ENCODE measurements around the gene MAP2K7.
A peak's percentile ranks its signal among the peaks of the same experiment; 100 is the strongest.

Gene MAP2K7

DNA sequence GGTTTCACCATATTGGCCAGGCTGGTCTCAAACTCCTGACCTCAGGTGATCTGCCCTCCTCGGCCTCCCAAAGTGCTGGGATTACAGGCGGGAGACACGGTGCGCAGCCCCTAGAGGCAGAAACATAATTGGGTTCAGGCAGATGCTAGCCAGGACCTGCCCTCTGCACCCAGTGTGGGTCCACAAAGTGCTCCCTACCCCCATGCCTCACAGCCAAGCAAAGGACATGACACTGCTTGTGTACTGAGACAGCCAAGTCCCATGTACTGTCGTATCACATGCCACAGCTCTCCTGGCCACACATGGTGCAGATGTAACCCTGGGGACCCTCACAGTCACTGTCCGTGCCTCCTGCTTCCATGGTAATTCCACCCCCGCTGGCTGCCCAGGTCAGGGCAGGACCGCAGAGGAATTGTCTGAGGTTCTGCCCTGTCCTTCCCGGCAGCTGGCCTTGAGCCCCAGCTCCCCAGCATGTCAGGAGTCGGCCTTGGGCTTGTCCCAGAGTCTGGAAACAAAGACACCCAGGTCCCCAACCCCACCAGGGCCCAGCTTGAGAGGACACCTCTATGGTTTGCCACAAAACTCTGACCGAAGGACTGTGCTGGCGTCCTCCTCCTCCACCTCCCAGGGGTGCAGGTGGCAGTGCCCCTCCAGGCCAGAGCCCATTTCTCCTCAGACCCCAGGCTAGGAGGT is 37.1 kb upstream of the MAP2K7 start:
- DNase-seq (ENCODE audit: low read depth in 2 of 2) = no peak

DNA sequence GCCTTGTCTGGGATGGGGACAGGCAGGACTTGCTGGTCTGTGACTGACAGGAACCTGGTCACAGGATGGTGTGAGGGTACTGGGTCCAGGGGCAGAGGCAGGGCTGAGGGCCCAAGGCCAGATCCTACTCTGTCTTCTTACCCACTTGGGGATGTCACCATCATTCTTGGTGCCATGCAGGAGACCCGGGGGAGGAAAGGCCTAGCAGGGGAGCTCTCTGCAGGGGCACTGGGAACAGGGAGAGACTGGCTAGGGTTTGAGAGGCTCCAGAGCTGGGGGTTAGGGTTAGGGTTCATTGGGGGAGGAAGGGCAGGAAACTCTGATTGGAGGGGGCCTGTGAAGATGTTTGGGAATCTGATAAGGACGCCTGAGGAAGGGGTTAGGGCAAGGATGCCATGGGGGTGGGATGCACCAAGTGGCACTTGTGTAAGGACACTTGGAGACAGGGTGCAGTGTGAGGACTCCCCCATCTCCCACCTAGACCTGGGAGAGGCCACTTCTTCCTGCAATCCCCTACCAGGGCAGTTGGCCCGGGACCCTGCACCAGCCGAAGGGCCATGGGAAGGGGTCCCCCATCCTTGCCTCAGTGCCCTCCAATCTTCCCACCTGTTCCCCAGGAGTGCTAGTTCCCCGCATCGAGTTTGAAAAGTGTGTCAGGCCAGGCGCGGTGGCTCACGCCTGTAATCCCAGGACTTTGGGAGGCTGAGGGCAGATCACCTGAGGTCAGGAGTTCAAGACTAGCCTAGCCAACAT is 36.4 kb upstream of the MAP2K7 start:
- no peak for DNase-seq (ENCODE audit: low read depth in 2 of 2)

DNA sequence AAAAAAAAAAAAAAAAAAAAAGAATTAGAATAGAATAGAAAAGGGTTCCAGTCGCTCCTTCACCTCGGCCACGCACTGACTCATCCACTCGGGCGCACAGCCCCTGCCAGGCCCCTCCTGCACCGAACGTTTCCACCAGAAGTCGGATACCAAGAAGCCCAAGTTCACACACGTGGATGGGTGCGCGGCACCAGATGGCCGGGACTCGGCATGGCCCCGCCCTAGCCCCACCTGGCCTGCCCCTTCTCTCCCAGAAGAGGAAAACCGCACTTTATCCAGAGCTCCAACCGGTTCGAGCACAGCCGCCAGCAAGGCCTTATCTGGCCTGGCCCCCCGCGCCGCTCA is 35.4 kb upstream of the MAP2K7 start:
- DNase-seq (ENCODE audit: low read depth in 2 of 2) = no peak

DNA sequence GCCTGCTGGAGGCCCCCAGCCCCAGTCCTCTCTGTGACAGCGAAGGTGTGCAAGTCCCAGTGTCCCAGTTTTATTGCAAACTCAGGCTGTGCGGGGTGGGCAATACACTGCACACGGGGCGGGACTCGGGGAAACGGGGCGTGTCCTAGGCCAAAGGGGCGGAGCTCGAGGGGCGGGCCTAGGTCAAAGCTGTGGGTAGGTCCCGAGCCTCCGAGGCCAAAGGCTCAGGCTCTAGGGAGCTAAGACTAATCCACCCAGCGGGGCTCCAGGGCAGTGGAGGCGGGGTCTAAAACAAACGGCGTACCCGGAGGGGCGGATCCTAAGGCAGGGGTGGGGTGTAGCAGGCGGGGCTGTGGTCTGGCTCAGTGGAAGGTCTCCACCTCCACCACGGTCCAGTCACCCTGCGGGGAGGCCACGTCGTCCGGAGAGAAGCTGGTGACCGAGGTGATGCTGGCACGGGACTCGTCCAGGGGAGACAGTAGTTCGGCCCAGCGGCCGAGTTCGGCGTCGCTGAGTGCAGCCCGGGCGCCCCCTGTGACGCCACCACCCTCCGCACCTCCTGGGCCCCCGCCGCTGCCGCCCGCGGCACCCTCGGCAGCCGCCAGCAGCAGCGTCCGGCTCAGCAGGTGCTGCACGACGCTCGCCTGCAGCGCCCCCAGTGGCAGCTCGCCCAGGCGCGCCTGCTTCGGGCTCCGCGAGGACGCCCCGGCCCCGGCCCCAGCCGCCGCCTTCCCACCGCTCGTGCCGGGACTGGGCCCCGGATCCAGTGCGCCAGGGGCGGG is 34.8 kb upstream of the MAP2K7 start:
- DNase-seq (ENCODE audit: low read depth in 2 of 2) = peak; percentile 73 to 76

DNA sequence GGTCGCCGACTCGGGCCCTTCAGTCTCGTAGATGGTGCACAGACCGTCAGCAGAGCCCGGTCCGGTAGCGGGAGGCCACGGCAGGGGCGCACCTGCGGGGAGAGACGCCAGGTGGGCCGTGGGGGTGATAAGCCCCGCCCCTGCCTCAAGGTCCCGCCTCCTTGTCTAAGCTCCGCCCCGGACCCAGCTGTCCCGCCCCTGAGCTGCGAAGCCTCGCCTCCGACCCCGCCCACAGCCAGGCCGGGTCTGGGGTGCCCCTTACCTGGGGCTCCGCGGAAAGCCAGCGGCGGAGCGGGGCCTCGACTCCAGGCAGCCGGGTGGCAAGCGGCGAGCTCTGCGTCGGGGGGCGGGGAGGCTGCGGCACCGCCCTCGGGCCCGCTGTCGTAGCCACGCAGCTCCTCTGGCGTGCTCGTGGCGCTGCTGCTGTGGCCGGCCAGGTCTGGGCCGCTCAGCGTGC is 34.2 kb upstream of the MAP2K7 start:
- DNase-seq (ENCODE audit: low read depth in 2 of 2) = peak; percentile 51 to 56

DNA sequence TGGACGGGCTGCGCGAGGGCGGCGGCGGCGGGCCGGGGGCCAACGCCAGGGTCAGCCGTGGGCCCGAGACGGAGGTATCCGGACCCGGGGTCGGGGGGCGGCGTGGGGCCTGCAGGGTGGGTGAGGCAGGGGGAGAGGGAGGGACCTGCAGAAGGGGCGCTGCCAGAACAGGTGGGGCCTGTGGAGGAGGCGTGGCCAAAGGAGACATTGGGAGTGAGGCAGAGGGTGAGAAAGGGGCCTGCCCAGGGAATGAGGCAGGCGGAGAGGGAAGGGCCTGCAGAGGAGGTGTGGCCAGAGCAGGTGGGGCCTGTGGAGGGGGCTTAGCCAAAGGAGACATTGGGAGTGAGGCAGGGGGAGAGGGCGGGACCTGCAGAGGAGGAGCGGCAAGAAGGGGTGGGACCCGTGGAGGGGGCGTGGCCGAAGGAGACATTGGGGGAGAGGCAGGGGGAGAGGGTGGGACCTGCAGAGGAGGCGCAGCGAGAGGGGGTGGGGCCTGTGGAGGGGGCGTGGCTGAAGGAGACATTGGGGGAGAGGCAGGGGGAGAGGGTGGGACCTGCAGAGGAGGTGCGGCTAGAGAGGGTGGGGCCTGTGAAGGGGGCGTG is 33.7 kb upstream of the MAP2K7 start:
- DNase-seq (ENCODE audit: low read depth in 2 of 2) = peak; percentile 44 to 45

DNA sequence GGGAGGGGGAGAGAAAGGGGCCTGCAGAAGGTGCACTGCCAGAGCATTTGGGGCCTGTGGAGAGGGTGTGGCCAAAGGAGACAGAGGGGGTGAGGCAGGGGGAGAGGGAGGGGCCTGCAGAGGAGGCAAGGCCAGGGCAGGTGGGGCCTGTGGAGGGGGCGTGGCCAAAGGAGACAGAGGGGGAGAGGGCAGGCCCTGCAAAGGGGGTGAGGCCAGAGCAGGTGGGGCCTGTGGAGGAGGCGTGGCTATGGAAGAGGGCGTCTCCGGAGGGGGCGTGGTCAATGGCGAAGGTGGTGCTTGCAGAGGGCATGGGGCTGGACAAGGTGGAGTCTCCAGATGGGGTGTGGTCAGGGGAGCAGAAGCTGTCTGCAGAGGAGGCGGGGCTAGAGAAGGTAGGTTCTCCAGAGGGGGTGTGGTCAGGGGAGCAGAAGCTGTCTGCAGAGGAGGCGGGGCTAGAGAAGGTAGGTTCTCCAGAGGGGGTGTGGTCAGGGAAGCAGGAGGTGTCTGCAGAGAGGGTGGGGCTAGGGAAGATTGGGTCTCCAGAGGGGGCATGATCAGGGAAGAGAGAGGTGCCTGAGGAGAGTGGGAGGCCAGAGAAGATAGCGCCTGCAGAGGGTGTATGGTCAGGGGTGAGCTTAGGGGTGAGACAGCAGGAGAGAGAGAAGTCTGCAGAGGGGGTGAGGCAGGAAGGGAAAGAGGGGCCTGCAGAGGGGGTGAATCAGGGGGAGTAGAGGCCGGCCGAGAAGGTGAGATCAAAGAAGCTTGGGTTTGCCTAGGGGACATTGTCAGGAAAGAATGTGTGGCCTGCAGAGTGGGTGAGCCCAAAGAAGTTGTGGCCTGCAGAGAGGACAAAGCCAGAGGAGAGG is 32.9 kb upstream of the MAP2K7 start:
- DNase-seq (ENCODE audit: low read depth in 2 of 2) = peak; percentile 42 to 66

DNA sequence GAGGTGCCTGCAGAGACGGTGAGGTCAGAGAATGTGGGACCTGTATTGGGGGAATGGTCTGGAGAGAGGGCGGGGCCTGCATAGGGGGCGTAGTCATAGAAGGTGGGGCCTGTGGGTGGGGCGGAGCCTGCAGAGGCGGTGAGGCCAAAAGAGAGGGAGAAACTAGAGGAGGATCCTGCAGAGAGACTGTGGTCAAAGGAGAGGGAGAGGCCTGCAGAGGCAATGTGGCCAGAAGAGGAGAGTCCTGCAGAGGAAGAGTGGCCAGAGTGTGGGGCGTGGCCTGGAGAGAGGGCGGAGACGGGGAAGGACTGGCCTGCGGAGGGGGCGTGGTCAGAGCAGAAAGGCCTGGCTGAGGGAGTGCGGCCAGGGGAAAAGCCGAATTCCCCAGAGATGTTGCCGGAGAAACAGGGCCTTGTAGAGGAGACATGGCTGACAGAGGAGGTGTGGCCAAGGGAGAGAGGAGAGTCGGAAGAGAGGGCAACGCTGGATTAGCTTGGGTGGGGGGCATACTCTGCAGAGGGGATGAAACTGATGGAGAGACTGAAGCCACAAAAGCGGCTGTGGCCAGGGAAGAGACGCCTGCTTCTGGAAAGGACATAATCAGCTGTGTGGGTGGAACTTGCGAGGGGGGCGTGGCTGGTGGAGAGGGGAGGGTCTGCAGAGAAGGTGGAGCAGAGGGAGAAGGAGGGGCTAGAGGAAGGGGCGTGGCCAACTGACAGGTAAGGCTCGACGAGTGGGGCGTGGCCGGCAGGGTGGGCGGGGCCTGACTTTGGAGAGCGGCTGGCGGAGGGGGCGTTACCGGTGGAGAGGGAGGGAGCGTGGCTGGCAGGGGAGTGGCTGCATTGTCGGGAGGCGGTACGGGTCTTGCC is 32.0 kb upstream of the MAP2K7 start:
- peak; percentile 65 to 81 for DNase-seq (ENCODE audit: low read depth in 2 of 2)

DNA sequence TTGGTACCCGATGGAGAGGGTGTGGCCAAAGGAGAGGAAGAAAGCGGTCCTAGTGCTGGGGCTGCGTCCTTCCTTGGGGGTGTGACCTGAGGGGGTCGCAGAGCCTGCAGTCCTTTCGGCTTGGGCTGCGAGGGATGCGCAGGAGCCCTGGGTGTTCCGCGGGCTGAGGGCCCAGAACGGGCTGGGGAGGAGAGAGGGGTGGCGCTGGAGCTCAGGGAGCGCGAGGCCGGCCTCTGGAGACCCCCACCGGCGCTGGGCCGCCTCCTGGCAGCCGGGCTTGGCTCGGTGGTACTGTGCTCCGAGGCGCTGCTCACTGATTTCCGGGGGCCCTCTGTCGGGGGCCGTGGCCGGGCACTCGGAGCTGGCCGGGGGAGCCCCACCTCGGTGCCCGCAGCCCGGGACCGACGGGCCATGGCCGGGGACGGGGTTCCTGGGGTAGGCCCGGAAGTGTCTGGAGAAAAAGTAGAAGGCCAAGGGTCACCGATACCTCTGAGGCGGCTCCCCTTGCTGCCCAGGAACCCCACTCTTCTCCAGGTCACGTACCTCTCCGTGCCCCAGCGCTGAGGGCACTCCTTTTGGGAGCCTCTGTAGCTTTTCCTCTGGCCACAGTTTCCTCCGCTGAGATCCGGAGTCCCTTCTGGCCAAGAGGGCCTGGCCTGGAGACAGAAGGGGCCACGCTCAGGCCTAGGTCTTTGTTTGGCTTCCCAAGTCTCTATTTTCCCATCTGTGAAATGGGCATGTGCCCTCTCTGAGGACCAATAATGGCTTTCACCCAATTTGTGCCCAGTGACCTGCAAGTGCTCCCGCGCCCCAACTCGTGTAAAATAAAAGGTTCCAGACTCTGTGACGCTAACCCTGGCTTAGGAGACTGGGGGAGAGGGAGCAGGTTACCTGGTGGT is 31.1 kb upstream of the MAP2K7 start:
- DNase-seq (ENCODE audit: low read depth in 2 of 2) = no peak

DNA sequence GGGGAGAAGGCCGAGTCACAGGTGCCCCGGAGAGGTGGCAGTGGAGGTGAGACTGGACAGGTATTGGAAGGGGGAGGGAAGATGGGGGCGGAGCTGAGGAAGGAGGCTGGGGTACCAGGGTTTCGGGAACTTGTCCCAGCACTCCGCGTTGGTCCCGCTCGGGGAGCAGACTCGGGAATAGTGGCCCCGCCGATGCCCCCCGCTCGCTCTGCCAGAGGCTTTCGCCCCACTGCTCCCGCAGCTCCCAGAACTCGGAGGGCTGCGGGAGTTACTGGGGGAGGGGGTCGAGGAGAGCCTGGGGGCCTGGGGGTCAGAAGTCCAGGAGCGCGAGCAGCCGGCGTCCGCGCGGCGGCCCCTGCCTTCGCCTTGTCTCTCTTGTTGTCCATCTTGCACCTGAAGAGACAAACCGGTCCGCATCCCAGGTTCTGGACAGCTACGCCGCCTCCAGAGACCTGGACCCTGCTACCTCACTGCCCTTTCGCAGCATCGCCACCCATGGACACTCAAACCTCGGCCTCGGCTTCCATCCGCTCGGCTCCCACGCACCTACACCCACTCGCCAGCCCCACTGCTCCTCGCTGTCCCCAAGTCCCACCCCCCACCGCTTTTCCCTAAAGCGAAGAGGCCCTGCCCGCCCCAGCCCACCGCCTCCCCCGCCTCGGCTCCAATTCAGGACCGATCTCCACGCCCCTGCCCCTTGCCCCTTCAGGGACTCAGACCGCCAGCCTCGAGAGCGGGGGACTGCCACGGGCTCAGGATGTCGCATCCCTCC is 30.2 kb upstream of the MAP2K7 start:
- no peak for DNase-seq (ENCODE audit: low read depth in 2 of 2)

DNA sequence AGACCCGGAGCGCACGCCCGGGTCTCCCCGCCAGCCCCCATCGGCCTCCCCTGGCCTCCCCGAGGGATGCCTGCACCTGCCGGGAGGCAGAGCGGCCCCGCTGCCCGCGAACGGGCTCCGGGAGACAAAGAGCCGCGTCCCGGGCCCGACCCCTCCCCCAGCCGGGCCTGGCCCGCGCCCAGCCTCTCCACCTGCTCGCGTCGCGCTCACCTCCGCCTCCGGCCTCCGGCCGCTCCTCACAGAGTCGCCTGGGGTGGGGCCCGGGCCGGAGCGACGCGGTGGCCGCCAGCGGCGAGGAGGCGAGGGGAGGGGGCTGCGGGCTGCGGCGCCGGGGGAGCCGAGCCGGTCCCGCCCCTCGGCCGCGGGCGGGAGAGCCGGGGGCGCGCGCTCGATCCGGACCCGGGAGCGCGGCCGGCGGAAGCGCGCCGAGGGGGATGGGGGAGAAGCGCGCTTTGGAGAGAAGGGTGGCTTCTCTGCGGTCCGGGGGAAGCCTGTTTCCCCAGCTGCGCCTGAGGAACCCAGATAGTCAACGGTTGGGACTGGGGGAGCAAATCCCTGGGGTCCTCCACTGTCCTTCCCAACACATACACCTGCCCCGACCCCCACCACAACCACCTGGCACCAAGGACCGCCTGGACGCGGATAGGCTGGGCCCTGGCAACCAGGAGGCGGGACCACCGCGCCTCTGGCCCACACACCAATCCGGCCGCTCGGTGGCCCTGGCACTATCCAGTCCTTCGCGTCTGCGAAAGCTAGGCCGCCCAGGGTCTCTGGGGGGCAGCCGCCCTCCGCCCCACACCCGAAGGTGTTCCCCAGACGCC is 29.4 kb upstream of the MAP2K7 start, which contains the start of gene PRR36:
PRR36 (minus strand) TSS at position 315 of the 821 bp plus-strand sequence. CDS start 701 bp downstream, outside the sequence.
- no peak for DNase-seq (ENCODE audit: low read depth in 2 of 2)

DNA sequence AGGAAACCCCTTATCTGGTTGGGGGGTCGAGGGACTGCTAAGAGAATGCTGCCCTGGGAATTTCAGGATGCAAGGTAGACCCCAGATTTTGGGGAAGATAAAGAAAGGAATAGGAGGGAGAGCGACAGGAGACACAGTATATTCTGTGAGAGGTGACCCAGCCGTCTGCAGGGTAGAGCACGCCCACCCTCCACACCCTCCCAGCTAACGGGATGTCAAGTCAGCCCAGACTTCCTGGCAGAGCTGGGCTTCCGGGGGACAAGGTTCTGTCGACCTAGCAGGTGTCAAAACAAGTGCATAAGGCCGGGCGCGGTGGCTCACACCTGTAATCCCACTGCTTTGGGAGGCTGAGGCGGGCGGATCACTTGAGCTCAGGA is 28.8 kb upstream of the MAP2K7 start:
- no peak for DNase-seq (ENCODE audit: low read depth in 2 of 2)

DNA sequence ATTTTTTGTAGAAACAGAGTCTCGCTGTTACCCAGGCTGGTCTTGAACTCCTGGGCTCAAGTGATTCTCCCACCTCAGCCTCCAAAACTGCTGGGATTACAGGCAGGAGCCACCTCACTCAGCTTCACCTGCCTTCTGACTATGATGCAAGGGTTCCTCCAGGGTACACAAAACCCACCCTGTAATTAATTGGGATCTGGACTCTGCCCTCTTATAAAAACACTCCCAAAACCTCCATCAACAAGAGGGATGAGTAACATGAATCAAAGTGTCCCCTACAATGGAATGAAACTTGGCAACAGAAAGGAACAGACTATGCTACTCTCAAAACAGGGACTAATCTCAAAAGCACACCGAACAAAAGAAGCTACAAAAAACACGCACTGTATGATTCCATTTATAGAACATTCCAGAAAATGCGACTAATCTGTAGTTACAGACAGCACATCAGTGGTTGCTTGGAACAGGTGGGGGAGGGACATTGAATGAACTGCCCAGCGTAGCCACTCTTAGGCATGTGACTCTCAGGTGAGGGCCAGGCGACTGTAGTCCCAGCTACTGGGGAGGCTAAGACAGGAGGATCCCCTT is 26.3 kb upstream of the MAP2K7 start:
- no peak for DNase-seq (ENCODE audit: low read depth in 2 of 2)

DNA sequence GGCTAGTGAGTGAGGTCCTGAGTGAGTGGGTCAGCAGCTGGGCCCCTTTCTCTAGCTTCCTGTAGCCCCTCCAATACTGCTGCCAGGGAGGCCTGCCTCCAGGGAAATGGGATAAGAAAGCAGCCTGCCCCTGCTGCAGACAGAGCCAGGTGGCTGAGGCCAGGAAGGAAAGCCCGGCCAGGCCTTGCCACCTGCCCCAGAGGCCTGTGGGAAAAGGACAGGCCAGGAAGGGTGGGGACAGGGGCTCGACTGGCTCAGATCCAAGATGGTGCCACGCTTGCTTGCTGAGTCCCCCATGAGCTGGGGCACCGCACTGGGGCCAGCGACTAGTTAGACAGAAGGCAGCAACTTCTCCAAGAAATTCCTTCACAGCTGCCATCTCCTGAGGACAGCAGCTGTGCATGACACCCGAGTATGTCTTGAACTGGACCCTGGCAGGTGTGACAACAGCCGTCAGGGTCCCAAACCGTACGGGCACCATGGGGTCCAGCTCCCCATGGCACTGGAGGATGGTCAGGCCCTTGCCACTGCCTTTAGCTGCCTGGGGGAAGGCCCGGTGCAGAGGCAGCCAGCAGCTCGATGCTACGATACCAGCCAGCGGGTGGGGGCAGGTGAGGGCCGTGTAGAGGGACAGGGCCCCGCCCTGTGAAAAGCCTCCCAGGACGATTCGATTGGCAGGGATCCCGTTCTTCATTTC is 24.4 kb upstream of the MAP2K7 start:
- no peak for DNase-seq (ENCODE audit: low read depth in 2 of 2)

DNA sequence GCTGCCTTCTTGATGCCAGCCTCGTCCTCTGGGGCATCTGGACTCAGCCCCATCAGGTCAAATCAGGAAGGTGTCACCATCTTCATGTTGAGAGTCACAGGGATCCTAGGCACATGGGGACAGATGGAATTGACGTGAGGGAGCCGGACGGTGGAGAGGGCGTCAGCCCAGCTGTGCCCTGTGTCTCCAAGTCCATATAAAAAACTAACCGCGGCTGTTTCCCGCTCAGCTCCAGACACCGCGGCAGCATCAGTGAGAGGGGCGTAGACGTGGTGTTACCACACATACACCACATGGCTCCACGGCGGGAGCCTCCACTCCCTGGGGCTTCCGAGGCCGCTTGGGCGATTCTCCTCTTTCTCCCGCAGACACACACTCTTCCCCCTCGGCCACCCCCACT is 23.8 kb upstream of the MAP2K7 start:
- DNase-seq (ENCODE audit: low read depth in 2 of 2) = no peak

DNA sequence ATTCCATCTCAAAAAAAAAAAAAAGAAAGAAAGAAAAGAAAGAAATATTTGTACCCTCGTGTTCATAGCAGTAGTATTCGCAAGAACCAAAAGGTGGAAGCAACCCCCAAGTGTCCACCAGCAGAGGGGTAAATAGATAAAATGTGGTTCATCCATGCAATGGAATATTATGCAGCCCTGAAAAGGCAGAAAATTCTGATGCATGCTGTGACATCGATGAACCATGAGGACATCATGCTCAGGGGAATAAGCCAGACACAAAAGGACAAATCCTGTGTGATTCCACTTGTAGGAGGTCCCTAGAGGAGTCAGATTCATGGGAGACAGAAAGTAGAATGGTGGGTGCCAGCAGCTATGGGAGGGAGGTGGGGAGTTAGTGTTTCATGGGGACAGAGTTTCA is 21.8 kb upstream of the MAP2K7 start:
- no peak for DNase-seq (ENCODE audit: low read depth in 2 of 2)

DNA sequence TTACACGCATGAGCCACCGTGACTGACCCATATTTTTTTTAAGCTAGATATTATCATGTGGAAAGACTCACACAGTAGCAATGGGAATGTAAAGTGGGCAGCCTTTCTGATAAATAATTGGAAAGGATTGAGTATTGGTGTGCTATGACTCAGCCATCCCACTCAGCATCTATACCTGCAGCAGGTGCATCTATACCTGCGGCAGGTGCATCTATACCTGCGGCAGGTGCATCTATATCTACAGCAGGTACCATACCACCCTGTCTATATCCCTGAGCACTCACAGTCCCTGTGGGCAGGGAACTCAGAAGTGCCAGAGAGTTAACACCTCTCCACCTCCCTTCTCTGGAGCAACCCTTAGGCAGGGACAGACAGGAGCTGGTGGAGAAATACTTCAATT is 20.6 kb upstream of the MAP2K7 start:
- no peak for DNase-seq (ENCODE audit: low read depth in 2 of 2)

Measured in stimulated activated CD8-positive, alpha-beta memory T cell treated with anti-CD3 and anti-CD28 coated beads, Interleukin-15, amount 100 ng/mL, for 48 hours (primary cell).